Endothelial cell of umbilical vein (primary cell): ENCODE data around the gene RPL39L. TPM values are rescaled to one million over a fixed set of nuclear protein-coding genes. Genes with fewer than 3 reads are reported as not detected.

Experiments
- BruUV-seq: library from RNA; stranded (reverse); fragments of 400-500 nt; replicated peaks from 2 replicates; lab custom pipeline; 2021; lab: Mats Ljungman, UMichigan
- CTCF ChIA-PET: fragments of 300-600, 350-600 bp; sonication (Branson Sonifier 250); formaldehyde crosslinking; loops from one replicate; lab custom pipeline; 2021; ENCODE audit warnings: antibody characterized with exemption, inconsistent platforms; lab: Charles Lee
- POLR2A ChIA-PET: fragments of 300-600, 350-600 bp; sonication (Branson Sonifier 250); formaldehyde crosslinking; loops from one replicate; lab custom pipeline; 2021; ENCODE audit warnings: antibody characterized with exemption, inconsistent platforms; lab: Charles Lee
- DNase-seq: peaks from one replicate; pipeline ENCODE4 v3.0.0-alpha.2; 2011; ENCODE audit warnings: low read depth, low spot score
- FAIRE-seq: peaks from 2 replicates; lab custom pipeline; 2011; peaks lifted over from hg19 to GRCh38; lab: Jason Lieb, UNC
- H2AFZ ChIP-seq: 2 replicates; pipeline ENCODE4 v1.6.0; 2012; ENCODE audit warnings: low read depth, low read length, control low read depth, inconsistent platforms
- H3K27ac ChIP-seq: 2 replicates; pipeline ENCODE4 v1.5.1; 2011; ENCODE audit warnings: low read depth, mild to moderate bottlenecking, control low read depth, low read length, moderate library complexity; ENCODE audit not compliant: insufficient read depth
- H3K27me3 ChIP-seq, 2 experiments: 2 replicates each; pipeline versions ENCODE4 v1.6.0 to v1.6.1; 2011; ENCODE audit warnings: low read length in 2 of 2, mixed read lengths in 1 of 2; ENCODE audit not compliant: control insufficient read depth in 2 of 2, insufficient read depth in 2 of 2
- H3K36me3 ChIP-seq, 2 experiments: 2 replicates in 1 of 2; 3 replicates in 1 of 2; pipeline ENCODE4 v1.5.1; 2011; ENCODE audit warnings: low read length in 2 of 2, mild to moderate bottlenecking in 1 of 2, moderate library complexity in 1 of 2; ENCODE audit not compliant: control insufficient read depth in 2 of 2, insufficient read depth in 2 of 2; ENCODE audit errors: extremely low read depth in 1 of 2
- H3K4me1 ChIP-seq: 3 replicates; pipeline ENCODE4 v1.5.1; 2011; ENCODE audit warnings: mild to moderate bottlenecking, low read length; ENCODE audit not compliant: control insufficient read depth, insufficient read depth; ENCODE audit errors: extremely low read depth
- H3K4me2 ChIP-seq: 2 replicates; pipeline ENCODE4 v1.6.1; 2011; ENCODE audit warnings: low read length, control low read depth, mixed read lengths; ENCODE audit not compliant: insufficient read depth
- H3K4me3 ChIP-seq, 3 experiments: fragments of 200-600 bp in 1 of 3; sonication (generic), shearing (Covaris generic) in 1 of 3; replicated peaks in 1 of 3; 2 replicates each; pipeline ENCODE4 v1.5.1; 2011 to 2016; ENCODE audit warnings: control low read depth in 3 of 3, low read length in 3 of 3, mild to moderate bottlenecking in 2 of 3, inconsistent platforms in 1 of 3, low read depth in 1 of 3, moderate library complexity in 1 of 3; ENCODE audit not compliant: insufficient read depth in 1 of 3
- H3K79me2 ChIP-seq: 2 replicates; pipeline ENCODE4 v1.6.0; 2012; ENCODE audit warnings: low read length, inconsistent platforms; ENCODE audit not compliant: control insufficient read depth, insufficient read depth
- H3K9ac ChIP-seq: replicated peaks from 2 replicates; pipeline ENCODE3; 2011; ENCODE audit warnings: low read length, control low read depth; ENCODE audit not compliant: insufficient read depth; ENCODE audit errors: extremely low read depth
- H3K9me1 ChIP-seq: replicated peaks from 3 replicates; pipeline ENCODE4 v1.6.0; 2011; ENCODE audit warnings: mild to moderate bottlenecking, low read length; ENCODE audit not compliant: control insufficient read depth, insufficient read depth; ENCODE audit errors: extremely low read depth
- H3K9me3 ChIP-seq: replicated peaks from 2 replicates; pipeline ENCODE4 v1.5.1; 2012; ENCODE audit warnings: low read length, inconsistent platforms; ENCODE audit not compliant: control insufficient read depth, insufficient read depth
- H4K20me1 ChIP-seq: replicated peaks from 2 replicates; pipeline ENCODE3; 2011; ENCODE audit warnings: mild to moderate bottlenecking, low read length; ENCODE audit not compliant: control insufficient read depth, insufficient read depth; ENCODE audit errors: extremely low read depth
- CTCF ChIP-seq, 2 donors: IDR thresholded peaks; 1 replicate in 1 of 2; 2 replicates in 1 of 2; pipeline ENCODE4 v1.5.1; 2011; ENCODE audit warnings: low read length in 2 of 2, mild to moderate bottlenecking in 2 of 2, moderate library complexity in 2 of 2, control low read depth in 1 of 2, inconsistent platforms in 1 of 2, low read depth in 1 of 2; ENCODE audit not compliant: insufficient read depth in 1 of 2; ENCODE audit errors: extremely low read depth in 1 of 2
- EZH2 ChIP-seq: IDR thresholded peaks from 2 replicates; pipeline ENCODE4 v1.6.1; 2012; ENCODE audit warnings: borderline replicate concordance, low read depth, mild to moderate bottlenecking, moderate library complexity, low read length, inconsistent platforms; ENCODE audit not compliant: severe bottlenecking
- FOS ChIP-seq: IDR thresholded peaks from 2 replicates; pipeline ENCODE4 v1.6.1; 2011; ENCODE audit warnings: mild to moderate bottlenecking, low read length, moderate library complexity, borderline replicate concordance; ENCODE audit not compliant: insufficient read depth
- GATA2 ChIP-seq: IDR thresholded peaks from 2 replicates; pipeline ENCODE4 v1.7.0; 2011; ENCODE audit warnings: low read depth, mild to moderate bottlenecking, moderate library complexity, mixed read lengths, low read length; ENCODE audit not compliant: insufficient read length, insufficient read depth
- JUN ChIP-seq: IDR thresholded peaks from 2 replicates; pipeline ENCODE4 v1.6.1; 2011; ENCODE audit warnings: borderline replicate concordance, low read depth; ENCODE audit not compliant: insufficient read length, insufficient read depth
- MAX ChIP-seq: IDR thresholded peaks from 2 replicates; pipeline ENCODE4 v1.6.1; 2011; ENCODE audit not compliant: insufficient read depth, insufficient read length
- MYC ChIP-seq: IDR thresholded peaks from one replicate; pipeline ENCODE4 v1.6.1; 2011; ENCODE audit warnings: mild to moderate bottlenecking, low read depth, low read length
- POLR2A ChIP-seq: IDR thresholded peaks from 2 replicates; pipeline ENCODE4 v1.6.1; 2012; ENCODE audit warnings: low read depth, mild to moderate bottlenecking, control low read depth, low read length
- POLR2AphosphoS5 ChIP-seq: IDR thresholded peaks from 2 replicates; pipeline ENCODE4 v1.6.1; 2012; ENCODE audit warnings: low read depth, mild to moderate bottlenecking, control low read depth, low read length, moderate library complexity; ENCODE audit not compliant: insufficient read depth
- dilution Hi-C: fragments of 300-500 bp; cut with MboI; formaldehyde crosslinking; loops from one replicate; pipeline ENCODE4 v1.15.0; 2019; ENCODE audit warnings: low sequenced_read_pairs; ENCODE audit not compliant: extremely low pct_ligation_motif_present
- intact Hi-C: fragments of 100-400 bp; cut with micrococcal nuclease; formaldehyde crosslinking; loops from one replicate; pipeline ENCODE4 v1.10.0; 2022
- polyA plus RNA-seq, 4 experiments: library from polyadenylated mRNA; depleted of rRNA in 3 of 4; stranded (reverse) in 3 of 4; unstranded in 1 of 4; fragments of >200 nt; gene quantifications; 2 replicates each; pipeline versions ENCODE4 v1.2.1 to v1.2.3, GENCODE V29; 2011 to 2012; ENCODE audit warnings: missing spikeins in 1 of 4
- total RNA-seq: library from RNA; stranded (reverse); gene quantifications from 2 replicates; pipeline ENCODE4 v1.2.3, GENCODE V29; 2021

Gene RPL39L
- total and polyA plus RNA-seq, 2 donors (not counting 3 experiments of a cell fraction or from before 2014, with no cell fraction given): 14.3 to 22.3 TPM

DNA sequence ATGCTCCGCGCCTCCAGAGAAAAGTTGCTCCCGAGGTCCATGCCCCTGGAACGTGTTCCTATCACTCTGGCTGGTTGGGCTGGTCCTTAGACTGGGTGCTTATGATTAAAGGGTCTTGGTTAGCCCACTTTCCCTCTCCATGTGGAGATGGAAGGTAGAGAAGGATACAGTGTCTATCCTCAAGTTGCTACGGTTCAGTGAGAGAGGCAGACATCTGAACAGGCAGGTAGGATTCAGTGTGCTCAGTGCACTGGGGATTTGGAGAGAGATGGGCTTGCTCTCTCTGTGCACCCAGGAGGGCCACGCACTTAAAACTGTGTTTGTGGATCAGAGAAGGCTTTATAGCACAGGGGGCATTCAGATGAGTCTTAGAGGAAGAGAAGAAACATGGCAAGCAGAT lies 63.0 kb downstream of the RPL39L start:
- POLR2A ChIA-PET: no interaction called here
- no peak for DNase-seq
- BruUV-seq: TSS peak; percentile 26
- no peak overlapping the region for H2AFZ ChIP-seq
- intact Hi-C loops: no loop called here
- no peaks in the 10 kb centered on the region for H3K27me3 ChIP-seq
- H4K20me1 ChIP-seq: no peaks in the 10 kb centered on the region
- H3K4me1 ChIP-seq: no peaks in the 10 kb centered on the region
- FAIRE-seq: no peak
- H3K36me3 ChIP-seq: peaks cover 3 to 47% of the 10 kb centered on the region in 2 experiments
- CTCF ChIA-PET: no interaction called here
- dilution Hi-C loops: no loop called here
- no peaks in the 10 kb centered on the region for H3K9me3 ChIP-seq
- no peak overlapping the region for H3K4me2 ChIP-seq
- H3K9me1 ChIP-seq: no peaks in the 10 kb centered on the region
- H3K79me2 ChIP-seq: no peaks in the 10 kb centered on the region
- no peak overlapping the region for H3K4me3 ChIP-seq
- no peak for TF ChIP-seq MAX
- TF ChIP-seq CTCF (IDR thresholded peaks at IDR 0.05; ENCODE audit: extremely low read depth in 1 of 2, insufficient read depth in 1 of 2, low read depth in 1 of 2, low read length in 2 of 2): no peak
- TF ChIP-seq EZH2: no peak
- no peak for TF ChIP-seq JUN
- no peak for TF ChIP-seq MYC
- TF ChIP-seq POLR2A: no peak
- TF ChIP-seq POLR2AphosphoS5: no peak
- TF ChIP-seq GATA2: no peak
- no peak for TF ChIP-seq FOS
- H3K9ac ChIP-seq: no peak overlapping the region
- no peak overlapping the region for H3K27ac ChIP-seq
